Measurements from ENCODE around the gene SNED1. TPM values are rescaled to one million over a fixed set of nuclear protein-coding genes. Genes with fewer than 3 reads are reported as not detected.

SNED1 gene
- total and polyA plus RNA-seq, 2 experiments from 2014 or later, result 6.1 to 29.4 TPM

DNA sequence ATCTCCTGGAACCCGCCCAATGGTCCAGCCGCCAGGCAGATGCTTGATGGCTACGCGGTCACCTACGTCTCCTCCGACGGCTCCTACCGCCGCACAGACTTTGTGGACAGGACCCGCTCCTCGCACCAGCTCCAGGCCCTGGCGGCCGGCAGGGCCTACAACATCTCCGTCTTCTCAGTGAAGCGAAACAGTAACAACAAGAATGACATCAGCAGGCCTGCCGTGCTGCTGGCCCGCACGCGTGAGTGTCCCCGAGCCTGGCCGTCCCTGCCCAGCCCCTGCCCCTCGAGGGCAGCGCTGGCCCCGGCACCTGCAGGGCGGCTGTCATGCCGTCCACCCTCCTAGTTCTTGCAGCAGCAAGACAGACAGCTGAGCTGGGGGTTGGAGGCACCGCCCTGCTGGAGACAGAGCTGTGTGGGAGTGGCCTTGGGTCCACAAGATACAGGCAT, 67.0 kb downstream of the SNED1 start:
- no peaks in the 10 kb centered on the region for H3K9me3 ChIP-seq (ENCODE audit: low read depth)
- no peak overlapping the region for H3K27ac ChIP-seq
- no peaks in the 10 kb centered on the region for H3F3A ChIP-seq (ENCODE audit: insufficient read depth)
- in situ Hi-C loops (cut with MboI), result no loop called here
- no peak overlapping the region for H3K9ac ChIP-seq
- H4K20me1 ChIP-seq (ENCODE audit: insufficient read depth), result no peaks in the 10 kb centered on the region
- no peaks in the 10 kb centered on the region for H3K36me3 ChIP-seq (ENCODE audit: low read depth)
- WGBS, 2 experiments (ENCODE audit: low coverage in 1 of 2, low lambda C conversion rate in 2 of 2, missing lambda C conversion rate in 2 of 2), result 93 to 96% methylated on average over 27 of the region's 27 CpGs
- DNase-seq, result no peak
- no peak overlapping the region for H2AFZ ChIP-seq
- TF ChIP-seq EZH2 (IDR thresholded peaks at IDR 0.05; ENCODE audit: insufficient read depth, poor library complexity, severe bottlenecking), result no peak
- TF ChIP-seq EZH2phosphoT487 (IDR thresholded peaks at IDR 0.05; ENCODE audit: insufficient read depth, low read depth), result no peak
- no peaks in the 10 kb centered on the region for H3K79me2 ChIP-seq (ENCODE audit: insufficient read depth)
- H3K4me3 ChIP-seq, result no peak overlapping the region
- H3K27me3 ChIP-seq (replicated peaks; ENCODE audit: insufficient read depth), result no peaks in the 10 kb centered on the region
- H3K4me2 ChIP-seq (ENCODE audit: unreplicated experiment), result no peak overlapping the region
- no peaks in the 10 kb centered on the region for H3K4me1 ChIP-seq (ENCODE audit: insufficient read depth)
- H3K9me2 ChIP-seq (ENCODE audit: insufficient read depth), result no peaks in the 10 kb centered on the region

DNA sequence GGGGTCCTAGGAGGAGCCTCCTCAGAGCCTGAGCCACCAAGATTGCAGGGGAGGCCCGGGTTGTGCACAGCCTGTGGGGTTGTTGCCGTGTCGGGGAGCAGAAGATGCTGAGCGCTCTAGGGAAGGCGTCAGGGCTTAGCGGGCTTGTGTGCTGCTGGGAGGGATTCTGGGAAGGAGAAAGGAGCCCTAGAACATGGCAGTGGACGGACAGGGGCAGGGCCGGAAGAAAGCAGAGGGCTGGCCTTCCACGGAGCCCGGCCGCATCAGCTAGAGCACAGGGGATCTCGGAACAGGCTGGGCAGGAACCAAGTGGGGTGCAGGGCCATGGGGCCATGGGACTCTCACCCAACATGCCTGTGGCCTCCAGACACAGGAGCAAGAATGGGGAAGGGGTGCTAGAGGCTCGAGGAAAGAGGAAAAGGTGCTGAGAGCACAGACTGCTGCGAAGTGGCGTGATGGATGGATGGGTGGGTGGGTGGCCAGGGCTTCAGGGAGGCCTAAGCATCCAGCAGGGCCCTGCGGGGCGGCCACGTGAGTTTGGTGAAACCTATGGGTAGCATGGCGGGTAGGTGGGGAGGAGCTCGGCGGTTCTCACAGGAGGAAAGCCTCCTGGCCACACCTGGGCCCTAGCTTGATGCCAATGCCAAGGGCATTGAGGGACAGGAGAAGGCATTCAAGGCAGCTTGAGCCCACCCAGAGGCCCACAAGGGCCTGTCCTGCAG, 67.9 kb downstream of the SNED1 start:
- WGBS, 2 experiments (ENCODE audit: low coverage in 1 of 2, low lambda C conversion rate in 2 of 2, missing lambda C conversion rate in 2 of 2), result 87 to 88% methylated on average over 15 to 21 of the region's 21 CpGs
- no peaks in the 10 kb centered on the region for H3K79me2 ChIP-seq (ENCODE audit: insufficient read depth)
- no peak overlapping the region for H3K27ac ChIP-seq
- H3K36me3 ChIP-seq (ENCODE audit: low read depth), result no peaks in the 10 kb centered on the region
- DNase-seq, result no peak
- in situ Hi-C loops (cut with MboI), result no loop called here
- no peaks in the 10 kb centered on the region for H3K27me3 ChIP-seq (replicated peaks; ENCODE audit: insufficient read depth)
- no peaks in the 10 kb centered on the region for H4K20me1 ChIP-seq (ENCODE audit: insufficient read depth)
- H3F3A ChIP-seq (ENCODE audit: insufficient read depth), result no peaks in the 10 kb centered on the region
- no peaks in the 10 kb centered on the region for H3K9me2 ChIP-seq (ENCODE audit: insufficient read depth)
- no peak overlapping the region for H2AFZ ChIP-seq
- H3K4me1 ChIP-seq (ENCODE audit: insufficient read depth), result no peaks in the 10 kb centered on the region
- H3K9me3 ChIP-seq (ENCODE audit: low read depth), result no peaks in the 10 kb centered on the region
- no peak overlapping the region for H3K4me3 ChIP-seq
- TF ChIP-seq EZH2phosphoT487 (IDR thresholded peaks at IDR 0.05; ENCODE audit: insufficient read depth, low read depth), result no peak
- no peak for TF ChIP-seq EZH2 (IDR thresholded peaks at IDR 0.05; ENCODE audit: insufficient read depth, poor library complexity, severe bottlenecking)
- H3K9ac ChIP-seq, result no peak overlapping the region
- H3K4me2 ChIP-seq (ENCODE audit: unreplicated experiment), result no peak overlapping the region

- H3F3A ChIP-seq (ENCODE audit: insufficient read depth), result no peaks in the 10 kb centered on the region
- no peaks in the 10 kb centered on the region for H3K4me1 ChIP-seq (ENCODE audit: insufficient read depth)
- H3K79me2 ChIP-seq (ENCODE audit: insufficient read depth), result no peaks in the 10 kb centered on the region
- H4K20me1 ChIP-seq (ENCODE audit: insufficient read depth), result no peaks in the 10 kb centered on the region
- H3K4me3 ChIP-seq, result no peak overlapping the region
- H3K27me3 ChIP-seq (replicated peaks; ENCODE audit: insufficient read depth), result no peaks in the 10 kb centered on the region
- no peaks in the 10 kb centered on the region for H3K9me3 ChIP-seq (ENCODE audit: low read depth)
- 88 to 91% methylated on average over 14 of the region's 15 CpGs for WGBS, 2 experiments (ENCODE audit: low coverage in 1 of 2, low lambda C conversion rate in 2 of 2, missing lambda C conversion rate in 2 of 2)
- TF ChIP-seq EZH2phosphoT487 (IDR thresholded peaks at IDR 0.05; ENCODE audit: insufficient read depth, low read depth), result no peak
- no peak overlapping the region for H3K4me2 ChIP-seq (ENCODE audit: unreplicated experiment)
- DNase-seq, result peak; percentile 25
- in situ Hi-C loops (cut with MboI), result no loop called here
- H3K27ac ChIP-seq, result no peak overlapping the region
- H3K9me2 ChIP-seq (ENCODE audit: insufficient read depth), result no peaks in the 10 kb centered on the region
- no peaks in the 10 kb centered on the region for H3K36me3 ChIP-seq (ENCODE audit: low read depth)
- no peak overlapping the region for H2AFZ ChIP-seq
- H3K9ac ChIP-seq, result no peak overlapping the region
These were observed 68.5 kb downstream of the SNED1 start for GRCh38 chr2:241066893-241067341.

- TF ChIP-seq EZH2 (IDR thresholded peaks at IDR 0.05; ENCODE audit: insufficient read depth, poor library complexity, severe bottlenecking) (no peak), EZH2phosphoT487 (IDR thresholded peaks at IDR 0.05; ENCODE audit: insufficient read depth, low read depth) (no peak)
- no peaks in the 10 kb centered on the region for H3K9me2 ChIP-seq (ENCODE audit: insufficient read depth)
- H3K9ac ChIP-seq, result no peak overlapping the region
- in situ Hi-C loops (cut with MboI), result no loop called here
- no peaks in the 10 kb centered on the region for H3K79me2 ChIP-seq (ENCODE audit: insufficient read depth)
- no peak overlapping the region for H3K4me3 ChIP-seq
- DNase-seq, result no peak
- H3K27ac ChIP-seq, result no peak overlapping the region
- H3K4me1 ChIP-seq (ENCODE audit: insufficient read depth), result no peaks in the 10 kb centered on the region
- no peaks in the 10 kb centered on the region for H3K27me3 ChIP-seq (replicated peaks; ENCODE audit: insufficient read depth)
- WGBS, 2 experiments (ENCODE audit: low coverage in 1 of 2, low lambda C conversion rate in 2 of 2, missing lambda C conversion rate in 2 of 2), result 90 to 96% methylated on average over 15 to 21 of the region's 21 CpGs
- H3K9me3 ChIP-seq (ENCODE audit: low read depth), result no peaks in the 10 kb centered on the region
- no peaks in the 10 kb centered on the region for H4K20me1 ChIP-seq (ENCODE audit: insufficient read depth)
- no peak overlapping the region for H3K4me2 ChIP-seq (ENCODE audit: unreplicated experiment)
- H3F3A ChIP-seq (ENCODE audit: insufficient read depth), result no peaks in the 10 kb centered on the region
- no peaks in the 10 kb centered on the region for H3K36me3 ChIP-seq (ENCODE audit: low read depth)
- H2AFZ ChIP-seq, result no peak overlapping the region
These were observed 69.2 kb downstream of the SNED1 start for GRCh38 chr2:241067501-241068135.

All from GM23248 (cell line).